Stimulated activated CD8-positive, alpha-beta memory T cell treated with anti-CD3 and anti-CD28 coated beads, Interleukin-4, amount 100 ng/mL, for 1 hour (primary cell): ENCODE results near the gene TATDN2.
A peak's percentile ranks its signal among the peaks of the same experiment; 100 is the strongest.

Source experiments
- DNase-seq, 2 donors: peaks; one replicate each; pipeline ENCODE4 v3.0.0-alpha.2; 2020; ENCODE audit warnings: low read depth in 2 of 2, low spot score in 1 of 2

The TATDN2 gene, protein sequence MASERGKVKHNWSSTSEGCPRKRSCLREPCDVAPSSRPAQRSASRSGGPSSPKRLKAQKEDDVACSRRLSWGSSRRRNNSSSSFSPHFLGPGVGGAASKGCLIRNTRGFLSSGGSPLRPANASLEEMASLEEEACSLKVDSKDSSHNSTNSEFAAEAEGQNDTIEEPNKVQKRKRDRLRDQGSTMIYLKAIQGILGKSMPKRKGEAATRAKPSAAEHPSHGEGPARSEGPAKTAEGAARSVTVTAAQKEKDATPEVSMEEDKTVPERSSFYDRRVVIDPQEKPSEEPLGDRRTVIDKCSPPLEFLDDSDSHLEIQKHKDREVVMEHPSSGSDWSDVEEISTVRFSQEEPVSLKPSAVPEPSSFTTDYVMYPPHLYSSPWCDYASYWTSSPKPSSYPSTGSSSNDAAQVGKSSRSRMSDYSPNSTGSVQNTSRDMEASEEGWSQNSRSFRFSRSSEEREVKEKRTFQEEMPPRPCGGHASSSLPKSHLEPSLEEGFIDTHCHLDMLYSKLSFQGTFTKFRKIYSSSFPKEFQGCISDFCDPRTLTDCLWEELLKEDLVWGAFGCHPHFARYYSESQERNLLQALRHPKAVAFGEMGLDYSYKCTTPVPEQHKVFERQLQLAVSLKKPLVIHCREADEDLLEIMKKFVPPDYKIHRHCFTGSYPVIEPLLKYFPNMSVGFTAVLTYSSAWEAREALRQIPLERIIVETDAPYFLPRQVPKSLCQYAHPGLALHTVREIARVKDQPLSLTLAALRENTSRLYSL

DNA sequence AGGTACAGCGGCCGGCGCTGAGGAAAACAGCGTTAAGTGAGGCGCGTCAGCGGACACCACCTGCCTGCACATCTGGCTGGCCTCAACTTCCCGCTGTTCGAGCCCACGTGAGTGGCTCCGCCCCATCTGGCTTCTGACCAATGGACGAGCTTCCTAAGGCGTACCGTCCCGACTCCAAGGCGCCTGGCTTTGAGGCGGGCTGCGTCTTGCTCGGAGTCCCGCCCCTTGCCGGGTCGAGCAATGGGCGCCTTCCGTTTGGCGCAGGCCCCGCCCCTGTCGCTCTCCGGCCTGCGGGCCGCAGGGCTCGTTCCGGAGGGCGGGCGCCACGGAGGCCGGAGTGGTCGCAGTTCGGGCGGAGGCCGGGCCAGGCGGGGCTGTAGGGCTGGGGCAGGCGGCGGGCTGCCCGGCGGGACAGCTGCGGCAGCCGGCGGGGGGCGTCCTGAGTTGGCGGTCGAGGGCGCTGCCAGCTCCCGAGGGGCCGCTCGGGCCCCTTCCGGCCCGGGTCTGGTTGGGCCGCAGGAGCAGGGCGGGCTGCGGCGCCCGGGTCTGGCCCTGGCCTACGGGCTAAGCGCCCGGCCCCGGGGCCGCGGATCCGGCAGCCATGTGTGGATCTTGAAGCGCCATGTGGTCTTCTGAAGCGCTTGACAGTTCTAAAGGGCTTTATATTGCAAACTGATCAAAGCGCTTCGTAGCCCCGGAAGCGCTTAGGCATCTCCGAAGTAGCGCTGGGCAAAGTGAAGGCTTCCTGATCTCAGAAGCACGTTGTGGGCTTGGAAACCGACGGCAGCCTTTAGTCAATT lies at the start of gene TATDN2:
Gene TATDN2 (plus strand): TSS at position 276 of the 800 bp plus-strand sequence. CDS start 742 bp downstream, outside the sequence.
- DNase-seq, result peak; percentile 78 to 87

DNA sequence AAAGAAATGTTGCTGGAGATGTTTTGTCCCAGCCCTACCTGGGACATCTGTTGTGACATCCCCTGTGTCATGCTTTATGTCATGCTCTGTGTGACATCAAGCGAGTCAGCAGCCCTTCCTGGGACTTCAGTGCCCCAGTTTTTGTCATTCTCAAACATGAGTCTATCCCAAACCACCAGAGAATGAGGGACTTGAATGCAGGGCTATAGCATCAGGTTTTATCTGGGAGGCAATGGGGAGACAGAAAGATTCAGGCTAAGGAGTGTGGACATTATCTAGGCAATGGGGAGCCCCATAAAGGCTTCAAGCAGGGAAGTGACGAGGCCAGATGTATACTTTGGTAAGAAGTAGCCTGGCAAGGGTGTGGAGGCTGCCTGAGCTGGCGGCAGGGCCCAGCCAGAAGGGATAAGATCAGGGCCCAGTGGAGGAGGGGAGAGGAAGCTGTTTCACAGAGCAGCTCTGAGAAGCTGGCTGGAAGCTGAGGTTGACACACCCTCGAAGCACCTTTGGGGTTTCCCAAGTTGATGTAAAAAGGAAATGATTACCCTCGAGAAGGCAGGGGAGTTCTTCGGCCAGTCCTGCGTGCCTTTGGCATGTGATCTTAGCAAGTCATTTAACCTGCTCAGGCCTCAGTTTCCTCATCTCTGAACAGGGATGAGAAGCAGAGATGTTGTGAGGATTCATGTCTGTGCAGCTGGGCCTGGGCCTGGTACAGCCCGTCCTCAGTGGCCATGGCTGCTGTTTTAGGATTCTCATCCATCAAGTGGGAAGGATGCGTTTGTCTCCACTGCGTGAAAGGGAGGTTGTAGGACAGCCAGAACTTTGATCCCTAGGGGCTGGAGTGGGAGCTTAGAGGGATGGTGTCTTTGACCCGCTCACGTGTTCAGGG lies 49.3 kb upstream of the TATDN2 start:
- DNase-seq, result peak in 1 of 2 donors; percentile 41

DNA sequence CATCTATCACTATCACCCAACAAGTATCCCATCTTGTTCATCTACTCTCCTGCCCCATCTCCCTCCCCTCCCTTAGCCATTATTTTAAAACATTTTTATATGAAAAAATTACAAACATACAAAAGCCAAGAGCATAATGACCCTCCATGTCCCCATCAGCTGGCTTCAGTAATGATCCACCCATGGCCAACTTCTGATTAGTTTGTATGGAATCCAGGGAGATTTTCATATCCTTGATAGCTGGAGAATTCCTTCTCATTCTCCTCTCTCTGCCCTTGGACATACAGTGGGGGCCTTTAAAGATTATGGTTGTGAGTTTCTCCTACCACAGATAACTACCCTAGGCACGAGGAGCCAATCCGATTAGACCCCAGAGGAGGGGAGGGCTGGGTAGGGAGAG lies 43.3 kb upstream of the TATDN2 start:
- DNase-seq, result no peak

DNA sequence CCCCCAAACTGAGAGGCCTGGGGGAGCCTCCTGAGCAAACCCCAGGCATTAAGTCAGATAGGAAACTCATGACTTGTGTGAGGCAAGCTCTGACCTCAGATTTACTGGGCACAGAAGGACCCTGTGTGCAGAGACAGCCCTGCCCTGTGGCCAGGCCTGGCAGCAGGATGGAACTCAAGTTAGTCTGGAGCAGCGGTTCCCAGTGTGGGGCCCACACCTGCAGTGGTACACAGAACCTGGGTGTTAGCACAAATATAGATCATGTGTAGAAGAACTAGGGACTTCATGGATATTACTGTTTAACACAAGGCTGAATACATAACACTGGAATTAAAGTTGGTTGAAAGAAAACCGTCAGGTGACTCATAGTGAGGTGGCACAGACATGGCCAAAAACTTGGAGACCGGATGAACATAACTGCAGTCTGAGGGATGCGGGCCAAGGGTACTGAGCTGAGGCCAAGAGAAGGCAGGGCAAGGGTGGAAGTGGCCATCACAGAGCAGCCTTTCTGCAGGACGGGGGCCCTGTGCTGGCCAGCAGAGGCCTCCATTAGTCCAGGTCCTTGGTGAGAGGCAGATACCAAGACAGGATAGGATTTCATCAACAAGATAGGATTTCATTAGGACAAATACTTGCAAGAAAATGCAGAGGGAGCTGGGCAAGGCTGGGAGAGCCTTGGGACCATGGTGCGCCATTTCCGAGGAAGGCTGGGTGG lies 42.7 kb upstream of the TATDN2 start:
- DNase-seq, result no peak

DNA sequence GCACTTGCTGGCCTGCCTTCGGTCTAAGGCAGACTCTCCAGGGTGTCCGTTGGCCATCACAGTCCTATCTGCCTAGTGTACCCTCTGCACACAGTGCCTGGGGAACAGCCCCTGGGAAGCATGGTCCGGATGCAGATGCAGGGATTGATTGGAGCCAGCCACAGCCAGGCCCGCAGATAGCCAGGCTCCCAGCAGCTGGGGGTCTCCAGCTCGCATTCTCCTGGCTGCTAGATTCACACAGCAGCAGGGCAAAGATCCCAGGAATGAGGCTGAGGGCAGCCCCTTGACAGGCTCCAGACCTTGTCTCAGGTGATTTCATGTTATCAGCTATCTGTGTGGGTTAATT lies 42.1 kb upstream of the TATDN2 start:
- DNase-seq, result no peak

DNA sequence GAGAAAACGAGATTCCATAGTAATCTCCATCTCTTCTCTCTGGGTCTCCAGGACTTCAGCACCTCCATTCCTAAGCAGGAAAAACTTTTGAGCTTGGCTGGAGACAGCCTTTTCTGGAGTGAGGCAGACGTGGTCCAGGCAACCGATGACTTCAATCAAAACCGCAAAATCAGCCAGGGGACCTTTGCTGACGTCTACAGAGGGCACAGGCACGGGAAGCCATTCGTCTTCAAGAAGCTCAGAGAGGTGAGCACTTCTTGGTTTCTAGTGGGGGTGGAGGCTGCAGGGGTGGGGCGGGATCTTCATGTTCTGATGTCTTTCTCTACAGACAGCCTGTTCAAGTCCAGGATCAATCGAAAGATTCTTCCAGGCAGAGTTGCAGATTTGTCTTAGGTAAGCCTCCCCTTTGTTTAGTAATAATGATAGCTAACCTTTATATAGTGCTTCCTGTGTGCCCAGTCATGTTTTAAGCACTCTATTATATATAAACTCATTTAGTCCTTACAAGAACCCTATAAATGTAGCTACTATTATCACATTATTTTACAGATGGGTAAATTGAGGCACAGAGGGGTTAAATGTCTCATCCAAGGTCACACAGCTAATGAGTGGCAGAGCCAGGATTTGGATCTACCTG lies 35.0 kb upstream of the TATDN2 start:
- no peak for DNase-seq

DNA sequence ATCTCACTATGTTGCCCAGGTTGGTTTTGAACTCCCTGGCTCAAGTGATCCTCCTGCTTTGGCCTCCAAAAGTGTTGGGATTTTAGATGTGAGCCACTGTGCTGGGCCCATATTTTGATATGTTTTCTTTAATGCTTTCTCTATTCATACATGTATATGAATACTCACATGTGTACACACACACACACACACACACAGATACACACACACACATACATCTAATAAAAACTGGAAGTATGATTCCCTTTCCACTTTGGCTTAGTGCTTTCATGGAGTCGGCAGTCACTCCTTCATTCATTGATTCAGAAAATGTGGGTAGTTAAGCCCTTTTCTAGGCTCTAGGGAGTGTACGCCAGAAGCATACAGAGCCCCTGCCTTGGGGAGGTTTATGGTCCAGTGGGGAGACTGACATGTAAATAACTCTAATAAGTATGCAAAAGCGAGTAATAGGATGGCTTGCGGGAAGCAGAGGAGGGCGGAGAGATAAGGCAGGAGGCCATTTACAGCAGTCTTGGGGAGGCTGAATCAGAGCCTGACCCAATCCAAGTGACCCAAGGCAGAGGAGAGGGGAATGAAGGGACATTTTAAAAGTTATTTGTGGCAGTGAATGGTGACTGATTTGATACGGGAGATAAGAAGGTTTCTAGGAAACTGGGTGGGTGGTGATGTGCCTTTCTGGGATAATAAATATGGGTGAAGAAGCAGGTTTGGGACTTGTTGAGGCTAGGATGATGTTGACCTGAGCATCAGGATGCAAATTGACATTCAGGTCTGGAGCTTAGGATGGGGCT lies 32.5 kb upstream of the TATDN2 start:
- no peak for DNase-seq

DNA sequence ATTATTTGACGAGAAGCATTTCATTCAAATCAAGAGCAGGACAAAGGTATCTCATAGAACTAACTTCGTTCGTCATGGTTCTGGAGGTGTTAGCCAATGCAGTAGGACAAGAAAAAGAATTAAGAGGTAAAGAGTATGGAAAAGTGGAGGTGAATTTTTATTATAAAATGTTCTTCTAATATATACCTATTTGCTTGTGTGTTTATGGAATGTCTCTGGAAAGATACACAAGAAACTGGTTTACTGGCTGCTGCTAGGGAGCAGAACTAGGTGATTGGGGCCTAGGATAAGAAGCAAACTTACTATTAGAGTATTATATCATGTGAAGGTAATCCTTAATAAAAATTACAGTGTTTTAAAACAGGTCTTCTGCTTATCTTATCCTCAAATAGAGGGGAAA lies 30.9 kb upstream of the TATDN2 start:
- no peak for DNase-seq

DNA sequence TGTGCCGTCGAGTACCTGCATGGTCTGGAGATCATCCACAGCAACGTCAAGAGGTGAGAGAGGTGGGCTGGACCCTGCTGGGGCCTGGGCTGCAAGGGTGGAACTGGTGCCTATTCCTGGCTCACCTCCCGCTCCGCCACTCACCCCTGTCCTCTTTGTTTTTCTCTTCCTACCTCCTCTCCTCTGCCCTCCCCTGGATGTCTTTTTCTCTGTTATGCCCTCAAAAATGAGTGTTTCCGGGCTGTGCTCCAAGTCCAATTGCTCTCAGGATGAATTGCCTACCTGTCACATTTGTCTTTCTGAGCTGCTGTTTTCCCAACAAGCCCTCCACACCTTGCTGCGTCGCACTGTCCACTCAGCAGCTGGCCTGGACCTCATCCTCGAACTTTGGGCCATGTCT lies 28.5 kb upstream of the TATDN2 start:
- no peak for DNase-seq

DNA sequence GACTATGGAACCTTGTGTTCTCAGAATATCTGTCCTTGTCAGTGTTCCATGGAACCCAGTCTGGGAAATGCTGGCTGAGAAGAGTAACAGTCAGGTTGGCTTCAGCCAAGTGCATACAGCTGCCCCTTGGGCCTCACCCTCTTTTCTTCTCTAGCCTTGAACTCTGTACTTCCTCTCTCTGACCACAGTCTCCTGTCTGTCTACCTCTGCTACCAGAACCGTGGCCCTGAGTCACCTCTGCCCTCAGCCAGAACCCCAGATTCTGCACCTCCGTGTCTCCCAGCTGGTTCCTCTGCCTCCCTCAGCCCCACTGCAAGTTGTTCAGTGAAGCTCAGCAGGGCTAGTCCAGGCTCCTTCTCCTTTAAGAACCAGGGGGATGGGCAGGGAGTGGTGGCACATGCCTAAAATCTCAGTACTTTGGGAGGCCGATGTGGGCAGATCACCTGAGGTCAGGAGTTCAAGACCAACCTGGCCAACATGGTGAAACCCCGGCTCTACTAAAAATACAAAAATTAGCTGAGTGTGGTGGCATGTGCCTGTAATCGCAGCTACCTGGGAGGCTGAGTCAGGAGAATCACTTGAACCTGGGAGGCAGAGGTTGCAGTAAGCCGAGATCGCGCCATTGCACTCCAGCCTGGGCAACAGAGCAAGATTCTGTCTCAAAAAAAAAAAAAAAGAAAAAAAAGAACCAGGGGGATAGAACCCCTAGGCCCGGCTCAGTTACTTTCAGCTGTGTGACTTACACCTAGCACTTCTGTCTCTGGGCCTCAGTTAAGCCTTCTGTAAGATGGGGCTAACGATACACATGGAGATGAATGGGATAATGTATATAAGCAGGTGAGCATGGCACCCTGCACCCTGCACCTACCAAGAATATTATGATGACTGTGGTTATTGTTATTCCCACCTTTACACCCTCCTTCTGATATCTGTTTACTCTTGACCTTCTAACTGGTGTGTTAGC lies 24.3 kb upstream of the TATDN2 start:
- peak in 1 of 2 donors; percentile 21 for DNase-seq

DNA sequence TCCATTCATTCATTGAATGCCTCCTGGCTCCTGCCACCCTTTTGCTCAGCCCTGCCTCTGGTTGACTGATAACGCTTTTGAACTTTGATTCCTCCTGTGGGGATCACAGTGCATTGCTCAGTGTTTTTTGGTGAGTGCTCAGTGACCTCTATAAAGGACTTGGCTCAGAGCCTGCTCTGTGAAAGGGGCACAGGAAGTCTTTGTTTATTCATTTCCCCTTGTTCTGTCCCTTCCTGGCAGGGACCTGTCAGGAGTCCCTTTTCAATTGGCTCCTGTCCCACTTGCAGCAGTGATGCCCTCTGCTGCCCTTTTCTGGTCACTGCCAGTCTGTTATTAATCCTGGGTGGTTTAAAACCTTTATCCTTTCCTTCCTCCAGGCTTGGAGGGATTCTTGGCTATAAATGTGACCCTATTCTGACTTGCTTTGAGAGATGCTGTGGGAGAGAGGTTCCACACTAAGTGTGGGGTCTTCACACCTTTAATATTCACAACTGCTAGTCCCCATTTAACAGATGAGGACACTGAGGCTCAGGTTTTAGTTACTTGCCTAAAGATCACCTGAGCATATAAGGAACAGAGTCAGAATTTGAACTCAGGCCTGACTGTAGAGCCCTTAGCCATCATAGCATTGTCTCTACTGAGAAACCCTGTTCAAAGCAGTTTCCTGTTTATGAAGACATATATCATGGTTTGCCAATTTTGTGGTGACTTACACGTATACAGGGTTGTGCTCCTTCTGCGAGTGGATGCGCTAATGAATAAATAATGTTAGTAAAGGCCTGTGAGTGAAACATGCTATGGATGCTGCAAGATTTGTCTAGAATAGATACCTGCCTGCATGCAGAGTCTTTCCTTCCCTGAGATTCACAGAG lies 23.2 kb upstream of the TATDN2 start:
- DNase-seq, result peak in 1 of 2 donors; percentile 39

DNA sequence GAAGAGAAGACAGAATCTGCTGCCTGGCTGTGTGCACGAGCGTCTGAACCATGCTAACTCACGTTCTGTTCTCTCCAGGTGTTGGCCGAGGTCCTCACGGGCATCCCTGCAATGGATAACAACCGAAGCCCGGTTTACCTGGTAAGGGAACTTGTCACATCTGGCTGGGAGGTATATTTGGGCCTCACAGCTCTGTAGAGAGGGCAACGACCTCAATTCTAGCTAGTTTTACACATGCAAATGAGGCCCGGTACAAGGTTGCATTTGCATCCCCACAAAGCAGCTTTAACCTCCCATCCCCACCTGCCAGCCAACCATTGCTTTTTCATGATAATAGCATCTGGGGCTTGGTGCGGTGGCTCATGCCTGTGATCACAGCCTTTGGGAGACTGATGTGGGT lies 22.0 kb upstream of the TATDN2 start:
- DNase-seq, result no peak

DNA sequence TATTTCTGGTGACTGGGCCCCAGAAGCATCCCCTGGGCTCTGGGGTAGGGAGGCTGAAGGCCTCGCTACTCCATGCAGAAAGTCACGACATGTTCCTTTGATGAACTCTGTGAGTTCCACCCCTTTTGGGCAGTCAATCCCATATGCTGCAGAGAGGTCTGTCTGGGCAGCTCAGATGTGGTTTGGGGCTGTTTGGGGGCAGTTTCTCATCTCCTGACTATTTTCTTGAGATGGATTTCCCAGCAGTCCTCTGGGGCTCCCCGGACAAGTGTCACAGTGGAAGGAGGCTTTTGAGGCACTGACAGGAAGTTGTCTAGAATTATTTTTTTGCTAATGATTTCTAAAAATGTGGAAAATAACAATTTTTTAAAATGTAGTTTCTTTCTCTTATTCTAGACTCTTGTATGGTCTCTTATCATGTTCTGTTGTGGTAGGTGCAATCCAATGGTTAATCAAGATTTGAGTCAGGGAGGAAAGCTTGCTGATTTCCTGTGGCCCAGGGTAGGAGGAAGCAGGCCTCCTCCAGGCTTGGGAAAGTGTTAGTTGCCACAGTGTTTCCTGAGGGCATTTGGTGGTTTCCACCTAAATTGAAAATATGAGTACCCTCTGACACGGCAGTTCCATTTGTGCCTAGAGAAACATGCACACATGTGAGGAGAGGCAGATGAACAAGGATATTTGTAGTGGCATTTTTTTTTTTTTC lies 19.9 kb upstream of the TATDN2 start:
- no peak for DNase-seq

DNA sequence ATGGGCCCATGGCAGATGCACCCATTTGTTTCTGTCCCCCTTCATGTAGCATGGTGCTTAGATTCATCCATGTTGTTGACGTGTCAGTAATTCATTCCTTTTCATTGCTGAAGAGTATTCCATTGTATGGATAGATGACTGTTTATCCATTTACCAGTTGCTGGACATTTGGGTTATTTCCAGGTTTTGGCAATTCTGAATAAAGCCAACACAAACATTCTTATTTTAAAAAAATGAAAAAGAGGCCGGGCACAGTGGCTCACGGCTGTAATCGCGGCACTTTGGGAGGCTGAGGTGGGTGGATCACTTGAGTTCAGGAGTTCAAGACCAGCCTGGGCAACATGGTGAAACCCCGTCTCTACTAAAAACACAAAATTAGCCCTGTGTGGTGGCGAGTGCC lies 18.7 kb upstream of the TATDN2 start:
- DNase-seq, result no peak

DNA sequence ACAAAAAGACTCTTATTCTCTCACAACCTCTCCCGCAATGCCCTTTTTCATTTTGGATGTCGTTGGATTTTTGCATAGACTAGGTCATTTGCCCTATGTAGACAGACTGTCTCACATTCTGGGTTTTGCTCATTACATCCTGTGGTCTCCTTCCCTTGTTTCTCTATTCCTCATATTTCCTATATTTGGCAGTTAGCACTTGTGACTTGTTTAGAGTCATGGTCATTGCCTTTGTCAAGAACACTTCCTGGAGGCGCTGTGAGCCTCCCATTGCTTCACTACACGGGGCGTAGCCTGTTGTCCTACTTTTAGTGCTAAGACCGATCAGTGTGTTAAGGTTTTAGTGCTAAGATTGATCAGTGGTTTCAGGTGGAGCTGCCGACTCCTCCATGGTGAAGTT lies 16.1 kb upstream of the TATDN2 start:
- DNase-seq, result no peak

DNA sequence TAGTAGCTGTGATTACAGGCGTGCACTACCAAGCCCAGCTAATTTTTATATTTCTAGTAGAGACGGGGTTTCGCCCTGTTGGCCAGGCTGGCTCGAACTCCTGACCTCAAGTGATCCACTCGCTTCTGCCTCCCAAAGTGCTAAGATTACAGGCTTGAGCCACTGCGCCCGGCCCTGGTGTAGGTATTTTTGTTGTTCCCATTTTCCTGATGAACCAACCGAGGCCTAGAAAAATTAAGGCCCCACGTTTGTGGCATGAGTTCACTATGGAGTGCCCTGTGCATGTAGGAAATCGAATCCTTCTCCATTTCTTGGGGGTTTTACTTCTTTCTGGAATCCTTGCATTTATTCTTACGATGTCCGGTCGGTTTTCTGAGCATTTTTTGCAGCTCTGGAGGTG lies 14.3 kb upstream of the TATDN2 start:
- DNase-seq, result no peak
